ENCODE results near the gene RDX.
"Not testable (repeated sequence)": the region's sequence is repeated elsewhere in the genome, so short reads cannot be mapped to it uniquely, and the experiment has no call there.

Gene RDX

GRCh38 chr11:110279881-110280280 lies 16.5 kb downstream of the RDX start:
- DNase-seq, result no peak

DNA sequence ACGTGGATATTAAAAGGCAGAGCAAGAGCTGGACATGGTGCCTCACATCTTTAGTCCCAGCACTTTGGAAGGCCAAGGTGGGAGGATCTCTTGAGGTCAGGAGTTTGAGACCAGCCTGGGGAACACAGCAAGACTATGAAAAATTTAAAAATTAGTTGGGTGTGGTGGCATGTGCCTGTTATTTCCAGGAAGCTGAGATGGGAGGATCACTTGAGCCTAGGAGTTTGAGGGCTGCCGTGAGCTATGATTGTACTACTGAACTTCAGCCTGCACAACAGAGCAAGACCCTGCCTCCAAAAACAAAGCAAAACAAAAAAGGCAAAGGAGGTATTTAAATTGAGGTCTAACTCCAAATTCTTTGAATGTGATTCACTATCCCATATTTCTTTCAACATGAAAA lies 23.5 kb downstream of the RDX start:
- DNase-seq, result no peak

DNA sequence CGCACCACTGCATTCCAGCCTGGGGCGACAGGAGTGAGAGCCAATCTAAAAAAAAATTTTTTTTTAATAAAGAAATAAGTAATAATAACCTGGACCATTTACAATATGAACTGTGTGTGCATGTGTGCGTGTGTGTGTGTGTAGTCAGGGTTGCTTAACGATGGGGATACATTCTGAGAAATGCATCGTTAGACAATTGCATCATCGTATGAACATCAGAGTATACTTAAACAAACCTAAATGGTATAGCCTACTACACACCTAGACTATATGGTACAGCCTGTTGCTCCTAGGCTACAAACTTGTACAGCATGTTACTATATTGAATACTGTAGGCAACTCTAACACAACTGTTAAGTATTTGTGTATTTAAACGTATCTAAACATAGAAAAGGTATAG lies 26.4 kb downstream of the RDX start:
- DNase-seq, result no peak

DNA sequence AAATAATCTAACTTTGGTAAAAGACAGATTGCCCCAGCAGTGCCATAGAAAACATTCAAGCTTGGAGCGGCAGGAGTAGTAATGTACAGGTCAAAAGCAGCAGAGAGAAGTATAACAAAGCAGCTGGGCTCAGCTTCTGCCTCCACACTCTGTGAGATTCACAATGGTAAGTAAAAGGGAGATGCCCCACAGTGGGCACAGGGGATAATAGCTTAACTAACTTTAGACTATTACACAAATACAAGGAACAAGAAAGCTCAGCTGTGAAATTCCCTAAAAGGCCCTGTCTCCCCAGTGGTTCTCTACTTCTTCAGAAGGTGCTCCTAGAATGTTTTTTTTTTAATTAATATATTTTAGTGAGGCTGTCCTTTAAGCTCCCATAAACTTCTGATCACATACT lies 28.0 kb downstream of the RDX start:
- no peak for DNase-seq

GRCh38 chr11:110262072-110262403 lies 34.4 kb downstream of the RDX start:
- no peak for DNase-seq

DNA sequence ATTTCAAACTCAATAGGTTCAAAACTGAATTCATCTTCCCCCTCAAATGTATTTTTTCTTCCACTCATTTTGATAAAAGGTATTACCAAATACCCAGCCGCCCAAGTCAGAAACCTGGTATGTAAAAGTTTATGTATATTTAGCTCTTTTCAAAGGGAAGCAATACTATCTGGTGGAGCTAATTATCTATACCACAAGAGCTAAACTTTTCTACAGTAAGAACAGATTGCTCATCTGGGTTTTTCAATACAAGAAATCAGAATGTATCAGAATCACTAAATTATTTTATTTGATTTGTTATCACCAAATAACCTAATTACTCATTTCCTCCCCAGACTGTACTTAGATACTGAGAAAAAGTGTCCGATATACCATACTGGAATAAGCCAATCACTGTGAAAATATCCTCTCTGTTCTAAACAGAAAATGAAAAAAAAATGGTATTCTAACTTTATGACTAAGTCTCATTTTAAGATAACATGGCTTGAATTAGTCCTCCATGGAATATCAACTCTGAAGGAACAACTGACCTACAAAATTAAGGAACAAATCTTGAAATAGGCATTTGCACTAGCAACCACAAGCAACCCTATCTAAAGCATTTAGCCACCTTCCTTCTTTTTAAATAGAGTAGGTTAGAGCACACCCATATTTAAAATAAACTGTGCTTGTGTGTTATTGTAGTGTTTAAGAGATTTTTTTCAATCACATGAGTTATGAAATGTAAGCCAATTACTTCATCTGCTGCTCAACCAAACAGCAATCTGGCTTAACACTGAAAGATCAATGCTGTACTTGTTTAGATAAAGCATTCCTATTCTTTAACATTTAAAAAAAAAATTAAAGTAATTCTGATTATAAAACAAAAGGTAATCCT lies 35.0 kb downstream of the RDX start:
- DNase-seq, result no peak

DNA sequence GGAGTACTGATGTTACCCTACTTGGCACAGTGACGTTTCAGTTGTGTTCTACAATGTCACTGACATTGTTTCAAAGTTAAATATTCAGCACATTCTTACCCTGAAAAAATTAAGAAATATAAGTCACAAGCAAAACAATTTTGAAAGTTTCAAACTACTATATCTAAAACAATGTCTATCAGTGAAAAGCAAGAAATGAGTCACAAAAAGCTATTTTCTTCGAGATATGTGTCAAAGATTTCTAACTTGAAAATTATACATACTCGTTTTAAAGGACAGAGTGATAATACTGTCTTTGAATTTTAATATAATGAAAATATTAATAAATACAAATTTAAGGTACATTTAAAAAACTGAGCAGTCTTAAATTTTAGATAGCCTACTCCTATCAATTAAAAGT lies 42.9 kb downstream of the RDX start:
- no peak for DNase-seq

DNA sequence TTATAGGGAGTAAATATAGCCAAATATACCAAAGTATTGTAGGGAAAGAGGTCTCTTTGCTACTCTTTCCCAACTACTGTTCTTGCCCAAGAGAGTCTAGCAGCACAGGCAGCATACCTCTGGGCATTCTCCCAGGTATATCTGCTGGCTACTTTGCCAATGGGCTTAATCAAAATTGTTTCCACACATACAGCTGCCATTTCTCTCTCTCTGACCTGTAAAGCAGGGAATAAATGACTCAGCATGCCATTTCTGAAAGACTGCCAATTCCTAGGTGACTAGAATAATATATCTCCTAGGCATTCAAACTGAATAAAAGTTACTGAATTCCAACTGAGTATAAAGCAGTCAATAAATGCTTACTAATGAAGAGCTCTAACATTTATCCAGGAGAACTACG lies 44.6 kb downstream of the RDX start:
- no peak for DNase-seq

DNA sequence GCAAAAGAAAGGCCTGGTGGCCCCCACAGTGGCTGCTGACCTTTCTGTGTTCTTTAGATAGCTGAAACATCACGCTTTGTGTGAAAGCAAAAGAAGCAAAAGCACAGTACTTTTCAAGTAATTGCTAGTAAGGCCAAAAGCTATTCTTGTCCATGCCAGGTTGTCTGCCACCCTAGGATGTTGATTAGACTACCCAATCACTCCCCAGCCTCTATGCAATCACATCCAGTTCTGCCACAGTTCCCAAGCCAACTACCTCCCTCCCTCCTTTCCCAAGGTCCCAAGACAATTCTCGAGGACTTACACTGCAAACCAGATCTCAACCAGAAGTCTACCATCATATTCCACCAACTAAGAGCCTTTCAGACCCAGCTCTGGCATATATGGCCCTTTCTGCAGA lies 46.2 kb downstream of the RDX start:
- no peak for DNase-seq

DNA sequence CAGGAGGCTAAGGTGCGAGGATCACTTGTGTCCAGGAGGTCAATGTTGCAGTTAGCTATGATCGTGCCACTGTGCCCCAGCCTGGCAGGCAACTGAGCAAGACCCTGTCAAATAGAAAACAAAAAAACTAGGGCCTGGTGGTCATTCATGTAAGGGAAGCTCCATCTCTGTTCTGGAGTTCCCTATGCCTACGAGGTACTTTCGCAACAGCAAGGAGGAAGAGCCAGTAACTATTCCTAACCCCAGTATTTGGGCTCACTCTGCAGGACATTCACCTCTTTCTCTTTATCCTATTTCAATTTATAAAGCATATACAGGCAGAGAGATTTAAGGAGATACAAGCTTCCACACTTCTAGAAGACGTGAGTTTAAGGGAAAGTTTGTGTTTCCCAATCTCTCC lies 46.6 kb downstream of the RDX start:
- no peak for DNase-seq

DNA sequence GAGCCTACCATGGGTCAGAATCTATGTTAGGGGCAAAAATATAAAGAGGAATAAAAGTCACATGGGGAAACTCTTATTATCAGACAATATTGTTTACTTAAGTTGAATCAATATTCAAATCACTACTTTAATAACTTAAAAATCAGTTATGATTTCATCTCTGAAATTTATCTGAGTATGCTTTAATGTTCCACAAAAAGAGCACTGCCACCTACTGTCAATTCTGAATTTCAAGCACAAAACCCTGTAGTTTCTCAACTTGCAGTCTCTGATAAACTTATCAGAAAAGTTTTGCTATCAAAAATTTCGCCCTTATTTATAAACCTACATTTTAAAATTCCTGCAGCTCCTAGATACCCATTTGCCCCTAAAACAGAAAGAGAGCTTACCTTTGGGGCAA lies 47.3 kb downstream of the RDX start:
- DNase-seq, result peak in 1 of 51 donors; percentile 3

DNA sequence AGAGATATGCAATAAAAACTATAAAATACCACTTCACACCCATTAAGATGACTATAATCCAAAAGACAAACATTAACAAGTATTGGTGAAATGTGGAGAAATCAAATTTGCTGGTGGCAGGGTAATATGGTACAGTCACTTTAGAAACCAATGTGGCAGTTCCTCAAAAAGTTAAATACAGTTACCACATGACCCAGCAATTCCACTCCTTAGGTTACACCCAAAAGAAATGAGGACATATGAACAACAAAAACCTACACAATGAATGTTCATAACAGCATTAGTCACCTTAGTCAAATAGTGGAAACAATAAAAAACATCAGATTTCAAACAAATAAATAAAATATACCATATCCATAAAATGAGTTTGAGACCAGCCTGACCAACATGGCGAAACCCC lies 52.6 kb downstream of the RDX start:
- DNase-seq, result no peak

DNA sequence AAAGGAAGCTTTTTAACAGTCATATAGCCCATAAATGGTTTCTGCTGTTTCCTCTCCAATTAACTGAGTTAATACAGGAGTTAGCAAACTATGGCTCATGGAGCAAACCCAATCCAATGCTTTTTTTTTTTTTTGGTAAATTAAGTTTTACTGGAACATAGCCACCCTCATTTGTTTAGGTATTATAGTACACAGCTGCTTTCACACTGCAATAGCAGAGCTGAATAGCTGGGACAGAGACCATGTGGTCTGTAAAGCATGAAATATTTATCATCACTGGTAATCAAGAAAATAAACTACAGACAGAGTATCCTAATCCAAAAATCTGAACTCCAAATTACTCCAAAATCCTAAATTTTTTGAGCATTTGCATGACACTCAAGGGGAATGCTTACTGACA lies 53.7 kb downstream of the RDX start:
- no peak for DNase-seq

DNA sequence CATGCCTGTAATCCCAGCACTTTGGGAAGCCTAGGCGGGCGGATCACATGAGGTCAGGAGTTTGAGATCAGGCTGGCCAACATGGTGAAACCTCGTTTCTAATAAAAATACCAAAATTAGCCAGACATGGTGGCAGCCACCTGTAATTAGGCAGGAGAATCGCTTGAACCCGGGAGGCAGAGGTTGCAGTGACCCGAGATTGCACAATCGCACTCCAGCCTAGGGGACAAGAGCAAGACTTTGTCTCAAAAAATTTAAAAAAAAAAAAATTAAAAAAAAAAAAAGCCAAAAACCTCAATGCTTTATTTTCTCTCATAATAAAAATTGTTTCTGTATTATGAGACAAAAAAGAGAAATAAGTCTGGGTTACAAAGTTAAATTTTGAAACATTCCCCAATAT lies 54.2 kb downstream of the RDX start:
- no peak for DNase-seq

DNA sequence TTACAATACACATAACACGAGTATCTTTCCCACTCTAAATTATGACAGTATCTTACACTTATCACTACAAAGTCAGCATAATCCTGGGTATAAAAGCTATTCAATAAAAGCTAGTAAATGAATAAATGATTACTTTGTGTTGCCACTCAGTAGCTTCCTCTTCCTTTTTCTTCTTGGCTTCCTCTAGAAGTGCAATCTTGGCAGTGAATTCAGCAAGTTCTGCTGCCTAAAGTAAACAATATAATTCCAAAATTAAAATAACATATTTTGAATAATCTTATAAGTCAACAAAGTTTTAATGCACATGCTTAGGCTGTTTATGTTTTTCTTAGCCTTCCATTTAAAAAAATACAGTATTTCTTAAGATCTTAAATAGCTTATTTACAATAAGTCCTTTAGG lies 60.4 kb downstream of the RDX start:
- DNase-seq, result no peak

DNA sequence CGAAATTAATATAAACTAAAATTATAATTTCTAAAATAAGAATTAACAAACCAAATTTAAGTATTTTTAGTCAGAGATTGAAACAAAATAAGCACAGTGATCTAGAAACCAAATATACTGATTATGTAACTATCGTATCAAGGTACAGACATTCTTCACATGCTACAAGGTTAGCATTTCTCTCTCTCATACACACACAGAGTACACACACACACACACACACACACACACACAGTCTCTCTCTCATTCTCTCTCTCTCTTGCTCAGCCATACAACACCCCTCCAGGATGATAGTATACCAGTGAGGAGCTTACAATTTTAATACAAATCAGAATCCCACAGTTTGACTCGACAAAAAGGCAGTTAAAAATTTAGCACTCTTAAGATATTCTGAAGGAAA lies 66.0 kb downstream of the RDX start:
- peak in 1 of 51 donors; percentile 35 for DNase-seq

- no peak for DNase-seq
Measured at GRCh38 chr11:110219006-110219785, 77.2 kb downstream of the RDX start.

- no peak for DNase-seq
Measured at GRCh38 chr11:110217936-110218335, 78.5 kb downstream of the RDX start.

GRCh38 chr11:110217223-110217877 lies 79.1 kb downstream of the RDX start:
- DNase-seq, result no peak

- not testable (repeated sequence) for DNase-seq
Measured at GRCh38 chr11:110209313-110209694, 87.1 kb downstream of the RDX start.

DNA sequence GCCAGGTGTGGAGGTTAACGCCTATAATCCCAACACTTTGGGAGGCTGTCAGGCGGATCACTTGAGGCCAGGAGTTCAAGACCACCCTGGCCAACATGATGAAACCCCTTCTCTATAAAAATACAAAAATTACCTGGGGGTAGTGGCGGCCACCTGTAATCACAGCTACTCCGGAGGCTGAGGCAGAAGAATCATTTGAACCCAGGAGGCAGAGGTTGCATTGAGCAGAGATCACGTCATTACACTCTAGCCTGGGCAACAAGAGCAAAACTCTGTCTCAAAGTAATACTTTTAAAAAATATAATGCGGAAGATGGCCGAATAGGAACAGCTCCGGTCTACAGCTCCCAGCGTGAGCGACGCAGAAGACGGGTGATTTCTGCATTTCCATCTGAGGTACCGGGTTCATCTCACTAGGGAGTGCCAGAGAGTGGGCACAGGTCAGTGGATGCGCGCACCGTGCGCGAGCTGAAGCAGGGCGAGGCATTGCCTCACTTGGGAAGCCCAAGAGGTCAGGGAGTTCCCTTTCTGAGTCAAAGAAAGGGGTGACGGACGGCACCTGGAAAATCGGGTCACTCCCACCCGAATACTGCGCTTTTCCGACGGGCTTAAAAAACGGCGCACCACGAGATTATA lies 87.6 kb downstream of the RDX start:
- not testable (repeated sequence) for DNase-seq

DNA sequence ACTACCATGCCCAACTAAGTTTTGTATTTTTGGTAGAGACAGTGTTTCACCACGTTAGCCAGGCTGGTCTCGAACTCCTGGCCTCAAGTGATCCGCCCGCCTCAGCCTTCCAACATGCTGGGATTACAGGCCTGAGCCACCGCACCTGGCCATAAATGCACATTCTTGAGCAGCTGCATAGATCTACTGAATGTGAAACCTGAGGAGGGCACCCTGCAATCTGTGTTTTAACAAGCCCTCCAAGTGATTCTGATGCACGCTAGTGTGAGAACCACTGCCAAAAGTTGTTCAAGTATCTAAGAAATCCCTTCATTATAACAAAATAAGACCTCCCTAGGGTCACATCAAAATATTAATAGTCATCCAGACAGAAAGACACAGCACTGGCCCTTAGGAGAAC lies 89.3 kb downstream of the RDX start:
- DNase-seq, result no peak
